COLO668 (cell line): ENCODE results near the gene EIF2B1.
"Not testable (repeated sequence)": the region's sequence is repeated elsewhere in the genome, so short reads cannot be mapped to it uniquely, and the experiment has no call there.

Experiments used
- DNase-seq: peaks from one replicate; lab custom pipeline; 2025; ENCODE audit not compliant: unreplicated experiment; lab: John Stamatoyannopoulos, UW

EIF2B1 gene

GRCh38 chr12:123621101-123621500 lies 12.4 kb downstream of the EIF2B1 start:
- no peak for DNase-seq

GRCh38 chr12:123617580-123617979 lies 15.9 kb downstream of the EIF2B1 start:
- no peak for DNase-seq

GRCh38 chr12:123617144-123617543 lies 16.3 kb downstream of the EIF2B1 start:
- DNase-seq = no peak

GRCh38 chr12:123614531-123614930 lies 19.0 kb downstream of the EIF2B1 start:
- DNase-seq = no peak

- no peak for DNase-seq
Measured at GRCh38 chr12:123614110-123614509, 19.4 kb downstream of the EIF2B1 start.

- DNase-seq = no peak
Measured at GRCh38 chr12:123608182-123608581, 25.3 kb downstream of the EIF2B1 start.

GRCh38 chr12:123607756-123608155 lies 25.7 kb downstream of the EIF2B1 start:
- no peak for DNase-seq

GRCh38 chr12:123603495-123603894 lies 30.0 kb downstream of the EIF2B1 start:
- not testable (repeated sequence) for DNase-seq

- DNase-seq = no peak
Measured at GRCh38 chr12:123602651-123603195, 30.8 kb downstream of the EIF2B1 start.

GRCh38 chr12:123601602-123602489 lies 31.6 kb downstream of the EIF2B1 start, which contains the start of gene DDX55:
TSS of gene DDX55 (plus strand) at chr12:123602099. CDS start at chr12:123602149, 50 bp downstream.
- DNase-seq = peak; percentile 93

GRCh38 chr12:123599721-123600120 lies 33.8 kb downstream of the EIF2B1 start:
- DNase-seq = no peak

GRCh38 chr12:123599310-123599709 lies 34.2 kb downstream of the EIF2B1 start:
- no peak for DNase-seq

GRCh38 chr12:123598522-123598921 lies 35.0 kb downstream of the EIF2B1 start:
- no peak for DNase-seq

GRCh38 chr12:123597100-123597499 lies 36.4 kb downstream of the EIF2B1 start:
- no peak for DNase-seq

GRCh38 chr12:123595729-123596128 lies 37.8 kb downstream of the EIF2B1 start:
- no peak for DNase-seq

- no peak for DNase-seq
Measured at GRCh38 chr12:123591702-123592481, 41.6 kb downstream of the EIF2B1 start.

- DNase-seq = no peak
Measured at GRCh38 chr12:123580772-123581171, 52.7 kb downstream of the EIF2B1 start.

- not testable (repeated sequence) for DNase-seq
Measured at GRCh38 chr12:123578829-123579228, 54.7 kb downstream of the EIF2B1 start.

- no peak for DNase-seq
Measured at GRCh38 chr12:123578243-123578642, 55.2 kb downstream of the EIF2B1 start.

GRCh38 chr12:123576611-123577010 lies 56.9 kb downstream of the EIF2B1 start:
- DNase-seq = no peak

- DNase-seq = no peak
Measured at GRCh38 chr12:123573870-123574269, 59.6 kb downstream of the EIF2B1 start.

GRCh38 chr12:123572391-123572790 lies 61.1 kb downstream of the EIF2B1 start:
- DNase-seq = no peak
